GM19455 (cell line): ENCODE measurements around the gene TRIM47.
"Not testable (repeated sequence)": the region's sequence is repeated elsewhere in the genome, so short reads cannot be mapped to it uniquely, and the experiment has no call there.

Experiments
- ATAC-seq: cut with Tn5 transposase; IDR thresholded peaks from one replicate; pipeline ENCODE4 v1.9.1; 2021; ENCODE audit not compliant: unreplicated experiment

TRIM47 gene

DNA sequence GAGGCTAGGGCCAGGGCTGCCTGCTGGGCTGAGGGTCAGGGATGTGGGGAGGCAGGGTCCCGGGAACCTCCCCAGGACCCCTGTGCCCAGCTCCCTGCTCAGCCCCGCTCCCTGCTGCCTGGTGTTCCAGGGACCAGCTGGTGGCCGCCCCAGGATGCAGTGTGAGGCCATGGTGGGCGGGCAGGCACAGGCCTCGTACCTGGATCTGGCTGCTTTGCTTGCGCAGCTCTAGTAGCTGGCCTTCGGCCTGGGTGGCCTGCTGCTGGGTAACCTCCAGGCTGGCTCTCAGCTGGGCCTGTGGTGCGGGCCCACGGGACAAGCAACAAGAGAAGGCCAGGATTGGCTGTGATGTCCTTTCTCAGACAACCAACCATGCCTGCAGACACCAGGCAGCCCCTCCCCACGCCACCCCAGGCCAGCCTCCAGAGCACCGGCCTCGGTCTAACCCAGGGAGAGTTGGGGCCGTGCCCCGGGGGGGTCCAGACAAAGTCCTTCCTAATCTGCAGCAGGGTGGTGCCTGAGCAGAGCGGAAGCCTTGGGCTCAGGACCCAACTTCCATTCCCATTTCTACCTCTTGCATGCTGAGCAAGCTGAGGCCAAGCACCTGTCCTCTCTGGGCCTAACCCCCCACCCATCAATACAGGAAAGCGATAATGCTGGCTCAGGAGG, 14.3 kb upstream of the TRIM47 start:
- ATAC-seq = no peak

DNA sequence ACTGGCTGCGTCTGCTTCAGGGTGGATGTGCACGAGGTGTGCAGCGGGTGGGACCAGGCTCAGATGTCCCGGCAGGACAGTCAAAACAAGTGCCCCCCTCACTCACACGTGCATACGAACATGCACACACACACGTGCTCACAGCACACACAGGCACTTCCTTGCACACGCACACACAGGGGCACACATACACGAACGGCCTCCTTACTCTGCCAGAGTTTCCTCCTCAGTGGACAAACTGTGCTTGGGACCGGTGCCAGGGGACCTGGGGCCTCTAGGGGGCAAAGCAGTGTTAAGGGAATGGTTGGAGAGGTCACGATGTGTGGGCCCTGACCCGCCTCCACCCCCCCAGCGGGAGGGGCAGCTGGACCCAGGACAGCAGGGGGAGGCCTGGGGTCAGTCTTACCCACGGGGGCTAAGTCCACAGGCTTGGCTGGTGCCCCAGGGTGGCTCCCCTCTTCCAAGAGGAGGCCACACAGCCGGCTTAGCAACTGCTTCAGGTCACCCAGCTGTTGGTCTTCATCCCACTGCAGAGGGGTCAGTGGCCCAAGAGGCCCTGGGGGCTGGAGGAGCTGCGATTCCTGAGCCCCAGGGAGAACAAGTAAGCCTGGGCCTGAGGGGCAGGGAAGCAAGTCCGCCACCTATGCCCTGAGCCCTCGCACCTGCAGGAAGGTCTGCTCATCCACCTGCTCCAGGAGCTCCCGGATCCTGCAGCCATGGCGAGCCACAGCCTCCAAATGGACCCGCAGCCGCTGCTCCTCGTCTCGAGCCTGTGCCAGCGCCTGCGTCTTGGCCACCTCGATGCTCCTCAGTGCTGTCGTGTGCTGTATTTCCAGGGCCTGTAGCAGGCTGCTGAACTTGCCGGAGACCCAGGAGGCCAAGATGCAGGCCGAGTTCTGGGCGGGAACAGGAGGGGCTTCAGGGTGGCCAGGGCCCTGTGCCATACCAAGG, 13.5 kb upstream of the TRIM47 start:
- no peak for ATAC-seq

DNA sequence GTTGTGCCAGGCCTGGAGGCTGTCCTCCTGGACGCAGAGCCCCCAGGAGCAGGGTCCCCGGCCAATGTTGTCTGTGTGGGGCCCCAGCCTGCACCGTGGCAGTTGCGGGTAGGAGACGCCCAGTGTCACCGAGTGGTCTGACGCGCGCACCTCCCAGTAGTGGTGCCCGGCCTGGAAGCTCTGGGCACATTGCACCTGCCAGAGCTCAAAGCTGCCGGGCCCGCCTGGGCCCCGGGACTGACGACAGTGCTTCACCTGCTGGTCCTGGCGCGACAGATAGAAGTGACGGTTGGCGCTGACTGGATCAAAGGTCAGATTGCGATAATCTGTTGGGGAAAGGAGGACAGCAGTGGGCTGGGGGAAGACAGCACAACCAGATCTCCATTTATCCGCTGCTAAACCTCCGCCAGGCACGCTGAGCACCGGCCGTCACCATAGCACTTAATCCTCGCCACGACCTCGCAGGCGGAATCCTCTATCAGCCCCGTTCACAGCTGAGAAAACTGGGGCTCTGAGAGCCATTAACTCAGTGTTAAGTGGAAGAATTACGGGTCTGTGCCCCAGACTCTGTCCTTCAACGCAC, 12.7 kb upstream of the TRIM47 start:
- no peak for ATAC-seq

DNA sequence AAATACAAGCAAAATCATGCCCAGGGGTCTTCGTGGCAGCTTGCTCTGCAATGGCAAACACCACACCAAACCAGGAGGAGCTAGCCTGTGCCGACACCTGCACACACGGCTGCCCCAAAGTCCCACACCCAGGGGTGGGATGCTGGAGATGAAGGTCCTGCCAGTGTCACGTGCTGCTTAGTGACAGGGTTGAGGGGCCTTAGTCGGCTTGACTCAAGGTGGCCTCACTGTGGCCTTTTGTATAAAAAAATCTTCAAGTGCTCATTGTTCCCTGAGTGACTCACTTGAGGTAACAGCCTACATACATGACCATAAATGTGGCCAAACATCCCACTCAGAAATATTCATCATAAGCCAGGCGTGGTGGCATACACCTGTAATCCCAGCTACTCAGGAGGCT, 11.1 kb upstream of the TRIM47 start:
- ATAC-seq = no peak

DNA sequence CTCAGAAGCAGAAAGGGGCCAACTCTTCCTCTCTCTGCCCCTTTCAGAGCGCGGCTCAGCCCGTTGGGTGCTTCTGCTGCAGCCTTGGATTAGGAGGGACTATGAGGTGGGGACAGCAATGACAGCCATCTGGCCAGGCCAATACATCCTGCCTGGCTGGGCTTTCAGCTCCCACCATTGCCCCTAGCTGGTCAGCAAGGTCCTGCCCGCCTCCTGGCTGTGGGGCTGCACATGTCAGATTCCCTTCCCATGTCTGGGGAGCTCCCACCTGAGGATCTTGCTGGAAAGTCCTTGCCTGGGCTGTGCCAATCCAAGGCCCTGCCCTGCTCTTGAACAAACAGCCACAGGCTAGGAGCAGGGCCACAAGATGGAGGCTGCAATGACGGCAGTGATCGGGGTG, 10.1 kb upstream of the TRIM47 start:
- no peak for ATAC-seq

DNA sequence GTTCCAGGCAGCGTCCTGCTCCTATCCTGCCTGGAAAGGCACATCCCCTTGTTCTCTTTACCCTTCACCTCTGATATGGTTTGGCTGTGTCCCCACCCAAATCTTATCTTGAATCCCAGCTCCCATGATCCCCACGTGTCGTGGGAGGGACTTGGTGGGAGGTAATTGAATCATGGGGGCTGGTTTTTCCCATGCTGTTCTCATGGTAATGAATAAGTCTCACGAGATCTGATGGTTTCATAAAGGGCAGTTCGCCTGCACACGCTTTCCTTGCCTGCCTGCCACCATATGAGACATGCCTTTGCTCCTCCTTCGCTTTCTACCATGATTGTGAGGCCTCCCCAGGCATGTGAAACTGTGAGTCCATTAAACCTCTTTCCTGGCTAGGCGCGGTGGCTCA, 7.5 kb upstream of the TRIM47 start:
- not testable (repeated sequence) for ATAC-seq

DNA sequence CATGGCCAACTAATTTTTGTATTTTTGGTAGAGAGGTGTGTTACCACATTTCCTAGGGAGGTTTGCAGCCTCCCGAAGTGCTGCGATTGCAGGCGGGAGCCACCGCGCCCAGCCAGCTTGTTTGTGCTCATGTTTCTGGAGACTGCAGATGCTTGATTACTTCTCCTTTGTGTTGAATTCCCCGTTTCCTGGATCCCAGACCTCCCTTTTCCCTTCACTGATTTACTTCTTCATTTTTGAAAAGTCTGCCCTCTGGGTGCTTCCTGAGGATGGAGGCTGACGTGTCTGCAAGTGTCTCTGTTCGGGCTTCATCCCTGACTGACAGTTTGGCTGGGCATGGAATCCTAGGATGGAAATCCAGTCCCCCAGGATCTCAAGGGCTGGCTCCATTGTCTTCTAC, 7.0 kb upstream of the TRIM47 start:
- ATAC-seq = no peak

DNA sequence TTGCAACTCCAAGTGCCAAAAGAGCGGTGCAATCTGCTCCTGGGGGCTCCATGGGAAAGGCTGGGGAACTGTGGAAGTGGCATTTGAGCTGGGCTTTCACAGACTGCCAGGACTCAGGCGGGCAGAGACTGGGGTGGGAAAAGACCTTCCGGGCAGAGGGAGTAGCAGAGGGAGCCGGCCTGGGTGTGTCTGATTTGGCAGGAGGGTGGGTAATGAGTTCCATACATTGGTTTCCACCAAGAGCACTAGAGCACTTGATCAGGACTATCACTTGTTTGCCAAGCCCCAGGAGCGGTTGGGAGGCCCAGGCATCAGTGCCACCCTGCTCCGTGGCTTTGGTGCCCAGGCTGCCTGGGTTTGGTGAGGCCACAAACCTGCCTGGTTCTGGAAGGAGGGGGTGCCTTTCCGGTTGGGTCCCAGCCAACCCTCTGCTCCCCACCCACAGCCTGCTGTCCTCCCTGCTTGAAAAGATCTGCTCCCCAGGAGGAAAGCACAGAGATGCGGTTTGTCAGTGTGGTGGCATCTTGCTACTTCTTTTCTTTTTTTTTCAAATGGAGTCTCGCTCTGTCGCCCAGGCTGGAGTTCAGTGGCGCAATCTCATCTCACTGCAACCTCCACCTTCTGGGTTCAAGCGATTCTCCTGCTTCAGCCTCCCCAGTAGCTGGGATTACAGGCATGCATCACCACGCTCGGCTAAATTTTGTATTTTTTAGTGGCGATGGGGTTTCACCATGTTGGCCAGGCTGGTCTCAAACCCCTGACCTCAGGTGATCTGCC, 3.5 kb upstream of the TRIM47 start:
- no peak for ATAC-seq

DNA sequence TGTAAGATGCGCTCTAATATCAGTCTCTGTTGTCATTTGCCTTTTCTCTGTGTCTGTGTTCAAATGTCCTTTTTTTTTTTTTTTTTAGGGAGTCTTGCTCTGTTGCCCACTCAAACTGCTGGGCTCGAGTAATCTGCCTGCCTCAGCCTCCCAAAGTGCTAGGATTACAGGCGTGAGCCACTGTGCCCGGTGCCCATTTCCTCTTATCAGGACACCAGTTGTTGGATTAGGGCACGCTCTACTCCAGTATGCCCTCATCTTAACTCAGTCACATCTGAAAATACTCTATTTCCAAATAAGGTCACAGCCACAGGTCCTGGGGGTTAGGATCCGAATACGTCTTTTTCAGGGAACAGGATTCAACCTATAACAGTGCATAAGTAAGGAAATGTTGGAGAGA, 1.9 kb upstream of the TRIM47 start:
- no peak for ATAC-seq

DNA sequence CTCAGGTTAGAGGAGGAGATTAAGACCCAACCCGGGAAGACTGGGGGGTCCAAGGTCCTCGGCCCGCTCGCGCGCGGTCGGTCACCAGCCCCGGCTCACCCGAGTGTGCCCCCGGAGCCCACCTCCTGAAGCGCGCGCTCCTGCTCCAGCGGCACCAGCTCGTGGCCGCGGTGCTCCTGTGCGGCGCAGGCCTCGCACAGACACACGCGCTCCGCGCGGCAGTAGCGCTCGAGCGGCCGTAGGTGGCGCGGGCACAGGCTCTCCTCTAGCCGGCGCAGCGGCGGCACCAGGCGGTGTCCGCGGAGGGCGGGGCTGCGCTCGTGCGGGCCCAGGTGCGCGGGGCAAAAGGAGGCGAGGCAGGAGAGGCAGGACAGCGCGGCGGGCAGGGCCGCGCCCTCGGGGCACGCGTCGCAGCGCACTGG, 618 bp downstream of the TRIM47 start:
- no peak for ATAC-seq

DNA sequence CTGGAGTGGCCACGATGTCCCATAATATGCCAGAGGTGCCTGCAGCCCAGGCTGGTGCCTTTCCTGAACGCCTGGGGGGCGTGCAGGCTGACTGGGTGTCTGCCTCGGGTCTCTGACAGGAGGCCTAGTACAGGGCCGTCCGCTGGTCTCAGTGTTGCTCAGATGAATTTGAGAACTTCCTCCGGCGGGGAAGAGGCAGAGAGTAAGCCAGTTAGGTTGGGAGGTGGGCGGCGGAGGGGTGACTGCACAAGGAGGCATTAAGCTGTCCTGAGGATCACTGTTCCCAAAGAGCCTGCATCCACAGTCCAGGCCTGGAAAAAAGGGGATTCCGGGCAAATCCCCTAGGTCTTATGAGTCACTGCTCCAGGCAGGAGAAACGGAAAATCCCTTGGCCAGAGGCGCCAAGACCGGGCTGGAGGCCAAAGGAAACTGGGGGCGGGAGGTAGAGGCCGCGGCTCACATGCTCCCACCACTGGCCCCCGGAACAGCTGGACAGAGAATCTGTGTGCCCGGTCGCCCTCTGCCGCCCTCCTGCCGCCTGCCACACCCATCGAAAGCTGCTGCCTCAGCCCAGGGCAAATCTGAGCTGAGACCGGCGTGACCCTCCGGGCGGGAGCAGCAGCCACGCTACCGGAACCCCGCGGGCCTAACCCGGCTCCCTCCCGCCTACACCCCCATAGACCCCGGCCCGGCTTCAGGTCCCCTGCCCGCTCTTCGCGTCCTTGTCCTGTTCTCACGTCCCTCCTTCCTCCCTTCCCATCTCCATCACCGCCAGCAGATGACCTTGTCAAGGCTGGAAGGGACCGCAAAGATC, 1.2 kb downstream of the TRIM47 start:
- ATAC-seq = no peak

DNA sequence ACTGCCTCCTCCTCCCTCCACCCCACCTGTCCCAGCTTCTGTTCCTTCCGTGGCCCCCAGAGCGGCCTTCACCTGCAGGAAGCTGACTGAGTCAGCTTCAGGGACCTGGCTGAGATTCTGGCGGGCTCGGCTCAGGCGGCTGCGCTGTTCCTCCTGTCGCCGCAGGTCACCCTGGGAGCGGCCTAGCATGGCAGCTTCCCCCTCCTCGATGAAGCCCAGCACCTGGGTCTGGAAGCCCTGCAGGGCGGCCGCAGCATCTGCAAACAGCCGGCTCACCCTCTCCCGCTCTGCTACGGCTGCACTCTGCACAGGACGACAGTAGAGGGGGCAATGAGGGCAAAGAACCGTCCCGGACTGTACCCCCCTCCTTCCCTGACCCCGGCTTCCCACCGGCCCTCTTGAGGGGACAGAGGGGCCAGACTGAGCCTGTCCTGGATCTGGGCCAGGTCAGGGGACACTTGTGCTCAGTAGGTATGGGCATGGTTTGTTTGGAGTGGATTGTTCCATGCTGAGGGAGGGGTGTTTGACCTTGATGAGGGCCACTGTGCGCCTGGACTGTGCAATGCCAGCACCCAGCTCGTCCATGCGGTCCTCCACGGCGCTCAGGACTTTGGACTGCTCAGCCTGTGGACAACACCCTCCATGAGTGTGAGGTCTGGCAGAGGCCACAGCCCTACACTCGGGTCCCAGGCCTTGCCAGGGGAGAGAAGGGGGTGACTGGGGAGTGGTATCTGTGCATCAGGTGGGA, 2.0 kb downstream of the TRIM47 start:
- no peak for ATAC-seq

DNA sequence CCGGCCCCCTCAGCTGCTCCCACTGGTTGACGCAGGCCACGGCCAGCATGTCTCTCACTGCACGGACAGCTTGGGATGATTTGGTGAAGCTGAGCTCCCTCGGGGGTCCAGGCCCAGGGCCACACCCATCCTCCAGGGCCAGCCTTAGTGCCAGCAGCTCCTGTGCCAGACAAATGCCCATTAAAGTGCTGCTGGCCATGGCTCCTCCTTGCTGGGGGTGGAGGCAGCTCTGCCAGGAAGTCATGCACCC, 2.5 kb downstream of the TRIM47 start:
- no peak for ATAC-seq

DNA sequence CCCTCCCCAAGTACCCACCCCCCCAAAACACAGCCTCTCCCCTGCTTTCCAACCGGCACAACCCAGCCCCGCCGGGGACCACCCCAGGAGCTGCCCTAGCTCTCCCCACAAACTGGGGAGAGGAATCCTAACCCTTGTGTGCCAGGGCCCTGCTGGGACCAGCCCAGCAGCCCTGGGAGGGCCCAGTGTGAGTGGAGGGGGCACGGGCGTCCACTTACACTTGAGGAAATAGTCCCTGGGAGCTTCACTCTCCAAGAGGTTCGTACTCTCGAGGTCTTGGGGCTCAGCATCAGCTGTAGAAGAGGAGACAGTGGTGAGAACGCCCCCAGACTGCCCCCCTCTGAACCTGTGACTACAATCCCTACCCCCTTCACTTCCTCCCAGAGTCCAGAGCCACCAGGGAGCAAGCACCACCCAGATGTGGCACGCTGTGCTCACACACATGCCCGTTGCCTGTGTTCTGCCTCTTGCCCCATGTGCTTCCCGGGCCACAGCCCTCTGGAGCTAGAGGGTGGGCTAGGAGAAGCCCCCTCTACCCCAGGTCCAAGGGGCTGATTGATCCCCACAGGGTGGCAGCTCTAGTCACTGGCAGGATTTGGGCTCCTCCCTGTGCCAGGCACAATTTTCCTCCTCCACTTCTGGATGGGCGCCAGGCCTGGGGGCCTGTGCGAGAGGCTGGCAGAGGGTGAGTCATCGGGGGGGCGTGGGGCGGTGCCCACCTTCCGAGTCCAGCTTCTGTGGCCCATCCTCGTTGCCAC, 3.0 kb downstream of the TRIM47 start:
- ATAC-seq = no peak

DNA sequence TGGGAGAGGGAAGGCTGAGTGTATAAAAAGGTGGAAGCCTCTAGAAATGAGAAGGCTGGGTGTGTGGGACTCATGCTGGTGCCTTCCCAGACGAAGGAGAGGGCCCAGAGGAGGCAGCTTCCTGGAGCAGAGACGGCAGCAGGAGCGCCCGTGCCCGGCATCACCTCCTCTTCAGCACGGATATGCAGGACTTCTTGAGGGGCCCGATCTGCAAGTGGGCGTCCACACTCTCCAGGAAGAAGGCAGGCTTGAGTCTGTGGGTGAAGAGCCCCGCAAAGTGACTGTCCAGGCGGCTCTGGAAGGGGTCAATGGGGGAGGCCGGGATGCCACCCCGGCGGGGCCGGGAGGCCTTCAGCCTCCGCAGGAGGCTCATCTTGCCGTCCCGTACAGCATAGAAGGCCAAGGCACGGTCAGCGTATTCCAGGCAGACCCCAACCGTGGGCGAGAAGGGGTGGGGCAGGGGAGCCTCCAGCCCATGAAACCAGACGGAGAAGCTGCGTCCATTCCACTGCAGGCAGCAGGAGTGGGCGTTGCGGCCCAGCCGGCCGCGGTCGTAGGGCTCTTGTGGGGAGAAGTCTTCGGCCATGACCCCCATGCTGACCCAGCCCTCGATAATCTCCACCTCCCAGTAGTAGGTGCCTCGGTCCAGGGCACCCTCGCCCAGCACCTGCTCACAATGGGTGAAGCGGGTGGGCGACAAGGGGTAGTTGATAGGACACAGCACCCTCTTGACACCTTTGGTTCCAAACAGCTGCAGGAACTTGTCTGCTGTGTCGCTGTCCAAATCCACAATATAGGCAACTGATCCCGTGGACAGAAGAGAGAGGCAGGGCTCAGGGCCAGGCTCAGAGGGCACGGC, 3.8 kb downstream of the TRIM47 start:
- ATAC-seq = no peak

DNA sequence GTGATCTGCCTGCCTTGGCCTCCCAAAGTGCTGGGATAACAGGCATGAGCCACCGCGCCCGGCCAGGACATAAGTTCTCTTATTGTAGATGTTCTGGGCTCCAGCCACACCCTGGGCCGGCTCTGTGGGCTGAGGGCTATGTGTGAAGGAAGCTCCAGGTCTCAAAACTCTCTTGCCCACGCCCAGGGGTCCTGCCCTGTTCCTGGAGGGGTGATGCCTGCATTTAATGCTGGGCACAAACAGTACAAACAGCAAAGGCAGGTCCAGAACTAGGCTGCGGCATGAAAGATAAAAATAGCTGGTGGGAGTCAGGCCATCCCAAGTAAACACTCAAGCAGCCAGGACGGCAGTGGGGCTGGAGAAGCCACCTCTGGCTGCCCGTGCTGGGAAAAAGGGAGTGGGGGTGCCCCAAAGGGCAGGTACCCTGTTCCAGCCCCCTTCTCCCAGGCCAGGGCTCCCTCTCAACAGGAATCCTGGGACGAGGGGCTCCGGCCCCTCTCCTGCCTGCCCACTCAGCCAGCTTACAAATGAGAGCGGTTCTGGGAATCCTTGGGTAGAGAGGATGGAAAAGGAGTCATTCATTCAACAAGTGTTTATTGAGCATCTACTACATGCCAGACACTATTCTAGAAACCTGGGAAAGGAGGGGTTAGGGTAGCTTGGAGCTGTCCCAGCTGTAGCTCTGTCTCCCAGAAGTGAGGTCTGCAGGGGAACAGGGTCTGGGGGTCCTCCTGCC, 4.6 kb downstream of the TRIM47 start:
- no peak for ATAC-seq

DNA sequence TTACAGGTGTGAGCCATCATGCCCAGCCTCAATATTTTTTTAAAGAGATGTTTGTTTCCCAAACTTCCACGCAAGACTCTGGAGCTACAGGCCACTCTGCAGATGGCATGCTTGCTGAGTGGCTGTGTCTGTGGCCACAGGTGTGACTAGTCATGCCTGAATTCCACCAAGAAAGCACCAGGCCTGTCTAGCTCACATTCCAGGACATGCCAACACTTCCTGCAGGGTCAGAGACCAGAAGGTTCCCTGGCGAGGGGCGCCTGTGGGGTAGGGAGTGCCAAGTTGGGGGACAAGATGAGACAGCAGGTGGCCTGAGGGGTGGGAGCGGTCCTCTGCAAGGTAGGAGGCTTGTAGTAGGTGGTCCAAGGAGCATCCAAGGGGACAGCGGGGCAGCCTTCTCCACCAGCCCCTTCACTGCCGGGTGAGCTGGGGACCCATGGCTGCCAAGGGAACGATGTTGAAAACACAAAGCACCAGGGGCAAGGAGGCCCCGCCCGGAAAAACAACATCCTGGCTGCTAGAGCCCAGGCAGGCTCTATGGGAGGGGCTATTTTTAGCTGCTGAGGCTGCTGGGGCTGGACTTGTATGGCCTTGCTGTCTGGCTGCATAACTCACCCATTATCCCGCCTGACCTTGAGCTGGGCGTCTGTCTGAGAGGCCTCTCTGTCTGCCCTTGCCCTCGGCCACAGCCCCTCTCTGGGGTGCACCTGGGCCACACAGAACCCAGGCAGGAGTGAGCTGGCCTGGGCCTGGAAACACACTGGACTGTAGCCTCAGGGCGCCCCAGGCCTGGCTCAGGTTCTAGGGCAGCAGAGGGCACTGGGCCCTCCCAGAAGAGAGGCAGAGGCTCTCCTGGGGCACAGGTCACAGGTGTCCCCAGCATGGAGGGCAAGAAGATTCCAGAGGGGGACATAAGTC, 5.7 kb downstream of the TRIM47 start:
- ATAC-seq = no peak
